Cerebellar nuclear complex (tissue), 1 donor: ENCODE measurements around the gene FAM53B.
"Not testable (repeated sequence)": the region's sequence is repeated elsewhere in the genome, so short reads cannot be mapped to it uniquely, and the experiment has no call there.

Experiments used
- DNase-seq, 2 experiments: peaks; one replicate each; lab custom pipeline; 2025; lab: John Stamatoyannopoulos, UW

FAM53B gene, protein sequence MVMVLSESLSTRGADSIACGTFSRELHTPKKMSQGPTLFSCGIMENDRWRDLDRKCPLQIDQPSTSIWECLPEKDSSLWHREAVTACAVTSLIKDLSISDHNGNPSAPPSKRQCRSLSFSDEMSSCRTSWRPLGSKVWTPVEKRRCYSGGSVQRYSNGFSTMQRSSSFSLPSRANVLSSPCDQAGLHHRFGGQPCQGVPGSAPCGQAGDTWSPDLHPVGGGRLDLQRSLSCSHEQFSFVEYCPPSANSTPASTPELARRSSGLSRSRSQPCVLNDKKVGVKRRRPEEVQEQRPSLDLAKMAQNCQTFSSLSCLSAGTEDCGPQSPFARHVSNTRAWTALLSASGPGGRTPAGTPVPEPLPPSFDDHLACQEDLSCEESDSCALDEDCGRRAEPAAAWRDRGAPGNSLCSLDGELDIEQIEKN

DNA sequence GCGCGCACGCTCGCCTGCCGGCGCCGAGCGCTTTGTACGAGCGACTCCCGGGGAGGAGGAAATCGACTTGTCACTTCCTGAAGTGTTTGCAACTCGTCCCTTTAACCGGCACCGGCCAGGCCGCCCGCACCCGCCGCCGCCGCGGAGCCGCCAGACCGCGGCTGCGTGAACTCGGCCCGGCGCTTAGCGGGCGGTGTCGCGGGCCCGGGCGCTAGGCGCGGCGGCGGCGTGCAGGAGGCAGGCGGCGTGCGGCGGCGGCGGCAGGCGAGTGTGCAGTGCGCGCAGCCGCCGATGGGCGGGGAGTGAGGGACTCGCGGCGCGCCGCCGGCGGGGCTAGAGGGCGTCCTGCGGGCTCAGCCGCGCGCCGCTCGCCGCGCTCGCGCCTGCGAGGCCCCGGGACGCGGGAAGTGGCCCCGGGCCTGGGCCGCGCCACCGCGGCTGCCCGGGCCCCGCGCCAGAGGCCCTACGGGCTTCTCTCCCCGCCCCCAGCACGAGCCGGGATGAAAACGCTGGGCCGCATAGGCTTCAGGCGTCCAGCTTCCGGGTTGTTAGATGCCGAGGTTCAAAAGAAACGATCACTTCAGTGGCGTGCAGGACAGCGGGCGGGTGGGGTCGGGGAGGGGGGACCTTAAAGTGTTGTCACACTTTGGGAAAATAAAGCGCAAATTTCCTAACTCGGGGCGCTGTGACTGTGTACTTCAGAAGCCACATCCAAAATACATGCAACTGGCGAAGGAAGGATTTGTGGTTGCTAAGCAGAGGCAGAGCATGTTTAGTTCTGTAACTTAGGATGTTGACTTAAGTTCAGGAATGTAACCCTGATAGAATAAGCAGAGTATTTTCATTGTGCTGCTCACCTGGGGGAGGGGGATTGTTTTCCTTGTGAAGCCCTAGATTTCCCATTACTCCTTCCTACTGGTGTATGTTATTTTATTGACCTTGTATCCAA, at the start of gene FAM53B:
Gene FAM53B, minus strand, starts transcription at position 277 of the 949 bp plus-strand sequence. CDS start 37,665 bp downstream, outside the sequence.
- peak in 1 of 2 experiments; percentile 26 for DNase-seq

DNA sequence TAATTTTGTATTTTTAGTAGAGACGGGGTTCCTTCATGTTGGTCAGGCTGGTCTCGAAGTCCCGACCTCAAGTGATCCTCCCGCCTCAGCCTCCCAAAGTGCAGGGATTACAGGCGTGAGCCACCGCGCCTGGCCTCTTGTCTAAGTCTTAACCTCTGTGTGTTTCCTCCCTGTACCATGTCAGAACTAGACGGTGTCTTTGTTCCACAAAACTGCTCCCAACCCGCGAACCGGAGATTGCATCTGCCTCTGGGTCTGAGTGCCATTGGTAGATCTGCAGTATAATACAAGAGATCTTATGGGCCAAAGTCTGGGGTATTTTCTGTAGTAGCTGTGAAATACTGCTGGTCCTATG, 48.8 kb upstream of the FAM53B start:
- no peak for DNase-seq

DNA sequence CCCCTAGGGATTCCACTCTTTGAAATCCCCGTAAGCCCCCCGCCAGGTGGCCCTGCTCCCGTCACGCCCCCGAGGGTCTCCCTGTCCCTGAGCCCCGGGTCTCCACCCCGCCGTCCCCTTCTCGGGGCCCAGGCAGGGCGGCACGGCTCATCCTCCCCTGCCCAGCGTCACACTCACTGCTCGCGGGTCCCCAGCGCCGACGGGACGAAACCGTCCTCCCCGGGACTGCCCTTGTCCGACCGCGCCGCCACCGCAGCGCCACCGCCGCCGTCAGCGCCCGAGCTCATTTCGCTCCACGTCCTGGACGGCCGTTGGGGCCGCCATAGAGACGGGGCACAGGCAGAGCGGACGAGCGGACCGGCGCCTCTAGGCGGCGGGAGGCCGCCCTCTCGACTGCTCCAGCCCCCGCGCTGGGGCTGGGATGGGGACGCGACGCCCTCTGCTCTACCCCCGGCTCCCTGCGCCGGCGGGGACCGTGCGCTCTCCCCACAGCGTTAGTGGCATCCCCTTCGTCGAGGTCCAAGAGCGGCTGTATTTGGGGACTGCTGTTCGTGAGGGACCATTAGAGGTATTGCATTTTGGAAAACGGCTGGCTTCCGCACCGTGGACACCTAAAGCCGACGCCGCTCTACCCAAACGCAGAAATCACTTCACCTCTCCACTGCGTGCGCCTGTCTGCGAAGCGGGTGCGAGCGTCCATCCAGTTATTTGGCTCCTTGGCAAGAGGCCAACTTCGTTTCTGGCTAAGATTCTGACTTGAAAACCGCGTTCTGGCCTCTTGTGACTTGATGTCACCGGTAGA, 47.6 kb upstream of the FAM53B start, which contains the start of gene EEF1AKMT2:
Gene EEF1AKMT2, minus strand, starts transcription at position 341 of the 802 bp plus-strand sequence. Its CDS starts 54 bp downstream, at position 287.
- peak in 1 of 2 experiments; percentile 46 for DNase-seq

DNA sequence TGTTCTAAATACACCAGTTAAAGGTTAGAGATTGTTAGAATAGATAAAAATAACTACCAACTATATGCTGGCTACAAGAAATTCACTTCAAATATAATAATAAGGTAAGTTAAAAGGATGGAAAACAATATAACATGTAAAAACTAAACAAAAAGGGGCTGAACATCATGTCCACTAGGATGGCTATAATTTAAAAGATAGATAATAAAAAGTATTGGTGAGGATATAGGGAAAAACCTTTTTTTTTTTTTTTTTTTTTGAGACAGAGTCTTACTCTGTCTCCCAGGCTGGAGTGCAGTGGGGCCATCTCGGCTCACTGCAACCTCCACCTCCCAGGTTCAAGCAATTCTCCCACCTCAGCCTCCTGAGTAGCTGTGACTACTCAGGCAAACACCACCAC, 38.7 kb upstream of the FAM53B start:
- DNase-seq = not testable (repeated sequence)

DNA sequence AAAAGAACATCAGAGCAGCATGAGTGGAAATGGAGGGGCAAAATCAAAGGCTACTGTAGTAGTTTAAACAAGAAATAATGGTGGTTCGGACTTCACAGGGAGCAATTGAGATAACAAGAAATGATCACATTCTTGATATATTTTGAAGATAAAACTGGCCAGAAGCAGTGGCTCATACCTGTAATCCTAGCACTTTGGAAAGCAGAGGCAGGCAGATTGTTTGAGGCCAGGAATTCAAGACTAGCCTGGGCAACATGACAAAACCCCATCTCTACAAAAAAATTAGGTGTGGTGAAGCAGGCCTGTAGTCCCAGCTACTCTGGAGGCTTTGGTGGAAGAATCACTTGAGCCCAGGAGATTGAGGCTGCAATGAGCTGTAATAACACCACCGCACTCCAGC, 24.6 kb upstream of the FAM53B start:
- DNase-seq = no peak

DNA sequence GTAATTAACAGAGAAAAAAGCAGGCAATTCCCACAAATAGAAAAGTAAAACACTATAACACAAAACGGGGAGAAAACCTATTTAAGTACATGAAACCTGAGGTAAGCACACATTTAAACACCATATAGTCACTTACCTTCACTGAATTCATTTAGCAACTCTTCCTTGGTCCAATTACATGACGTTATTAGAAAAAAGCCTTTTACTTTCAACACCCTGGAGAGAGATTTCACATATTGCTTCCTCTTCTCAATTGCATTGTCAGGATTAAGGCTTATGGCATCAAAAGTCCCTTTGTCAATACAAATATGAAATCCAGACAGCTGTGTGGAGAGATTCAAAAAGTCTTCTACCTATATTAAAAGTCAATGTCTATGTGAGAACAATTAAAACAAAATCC, 21.1 kb upstream of the FAM53B start:
- no peak for DNase-seq

DNA sequence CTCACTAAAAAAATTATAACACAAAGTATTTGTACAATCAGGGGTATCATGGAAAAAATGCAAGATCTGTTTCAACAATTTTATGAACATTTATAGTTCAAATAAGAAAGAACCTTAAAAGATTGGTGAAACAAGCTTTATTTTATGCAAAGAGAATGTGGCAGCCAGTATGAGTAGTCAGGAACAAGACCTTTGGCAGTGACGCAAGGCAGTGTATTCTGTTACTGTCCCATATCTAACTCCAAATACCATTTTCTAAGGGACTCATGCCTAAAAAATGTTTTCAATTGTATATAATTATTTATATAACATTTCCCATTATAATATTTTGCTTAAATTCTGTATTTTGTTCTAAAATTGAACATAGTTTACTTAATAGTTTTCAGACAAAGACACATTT, 19.1 kb upstream of the FAM53B start:
- DNase-seq = no peak

DNA sequence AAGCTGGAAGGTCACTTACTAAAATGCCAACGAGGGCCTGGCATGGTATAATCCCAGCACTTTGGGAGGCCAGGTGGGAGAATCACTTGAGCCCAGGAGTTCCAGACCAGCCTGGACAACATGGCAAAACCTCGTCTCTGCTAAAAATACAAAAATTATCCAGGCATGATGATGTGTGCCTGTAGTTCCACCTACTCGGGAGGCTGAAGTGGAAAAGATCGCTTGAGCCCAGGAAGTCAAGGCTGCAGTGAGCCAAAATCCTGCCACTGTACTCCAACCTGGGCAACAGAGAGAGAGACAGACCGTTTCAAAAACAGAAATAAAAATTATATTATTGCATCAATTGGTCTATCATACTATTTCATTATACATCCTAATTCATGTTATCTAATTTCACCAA, 18.1 kb upstream of the FAM53B start:
- no peak for DNase-seq

DNA sequence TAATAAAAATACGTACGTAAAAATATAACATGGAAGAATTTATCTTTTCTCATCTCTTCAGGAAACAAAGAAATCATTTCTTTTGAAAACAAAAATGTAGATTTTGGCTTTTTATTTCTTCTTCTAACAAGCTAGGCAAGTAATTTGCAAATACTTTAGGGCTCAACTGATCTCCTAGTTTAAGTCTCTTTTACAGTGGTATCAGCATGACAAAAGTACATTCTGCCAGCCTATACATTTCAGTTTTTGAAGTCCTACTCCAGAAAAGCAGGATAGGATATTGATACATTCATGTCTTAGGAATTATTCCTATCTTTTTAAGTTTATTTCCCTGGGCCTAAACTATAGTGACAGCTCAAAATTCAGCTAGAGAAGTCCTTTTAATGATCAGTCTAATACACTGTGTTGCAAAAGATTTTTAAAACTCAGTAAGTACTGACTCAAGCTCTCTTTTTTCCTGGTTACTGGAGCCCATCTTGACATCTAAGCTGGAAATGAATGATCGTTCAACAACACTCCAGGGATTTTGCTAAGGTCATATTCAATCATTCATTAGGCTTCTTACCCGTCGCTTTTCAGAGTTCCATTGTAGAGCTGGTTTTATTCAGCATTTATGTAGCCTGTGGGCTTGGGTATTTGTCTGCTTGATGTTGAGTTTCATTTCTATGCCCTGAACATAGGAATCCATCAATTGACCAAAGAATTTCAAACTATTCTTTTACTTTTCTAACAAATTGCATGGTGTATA, 12.2 kb upstream of the FAM53B start:
- DNase-seq = no peak

DNA sequence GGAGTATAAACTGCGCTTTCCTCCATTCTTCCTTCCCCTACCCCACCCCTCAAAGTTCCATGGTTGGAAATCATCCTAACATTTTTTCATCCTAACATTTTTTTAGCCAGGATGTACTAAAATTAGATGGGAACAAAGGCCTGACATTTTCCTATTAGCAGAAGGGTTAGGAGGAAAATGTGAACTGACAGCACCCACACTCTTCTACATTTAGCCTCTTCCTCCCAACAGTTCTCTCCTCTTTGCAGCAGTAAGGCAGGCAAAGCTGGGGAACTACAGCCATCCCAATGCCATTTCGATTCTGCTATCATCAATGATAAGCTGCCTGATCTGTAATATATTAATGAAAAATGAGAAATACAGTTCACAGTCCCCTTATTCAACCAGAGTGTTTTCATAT, 11.4 kb upstream of the FAM53B start:
- no peak for DNase-seq

DNA sequence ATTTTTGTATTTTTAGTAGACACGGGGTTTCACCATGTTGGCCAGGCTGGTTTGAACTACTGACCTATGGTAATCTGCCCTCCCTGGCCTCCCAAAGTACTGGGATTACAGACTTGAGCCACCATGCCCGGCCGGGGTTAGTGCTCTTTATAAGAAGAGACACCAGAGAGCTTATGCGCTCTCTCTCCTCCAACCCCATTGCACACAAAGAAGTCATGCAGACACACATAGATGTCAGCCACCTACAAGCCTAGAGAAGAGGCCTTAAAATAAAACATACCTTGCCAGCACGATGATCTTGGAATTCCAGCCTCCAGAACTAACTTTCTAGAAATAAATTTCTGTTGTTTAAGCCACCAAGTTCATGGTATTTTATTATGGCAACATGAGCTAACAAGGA, 10.0 kb upstream of the FAM53B start:
- DNase-seq = no peak

DNA sequence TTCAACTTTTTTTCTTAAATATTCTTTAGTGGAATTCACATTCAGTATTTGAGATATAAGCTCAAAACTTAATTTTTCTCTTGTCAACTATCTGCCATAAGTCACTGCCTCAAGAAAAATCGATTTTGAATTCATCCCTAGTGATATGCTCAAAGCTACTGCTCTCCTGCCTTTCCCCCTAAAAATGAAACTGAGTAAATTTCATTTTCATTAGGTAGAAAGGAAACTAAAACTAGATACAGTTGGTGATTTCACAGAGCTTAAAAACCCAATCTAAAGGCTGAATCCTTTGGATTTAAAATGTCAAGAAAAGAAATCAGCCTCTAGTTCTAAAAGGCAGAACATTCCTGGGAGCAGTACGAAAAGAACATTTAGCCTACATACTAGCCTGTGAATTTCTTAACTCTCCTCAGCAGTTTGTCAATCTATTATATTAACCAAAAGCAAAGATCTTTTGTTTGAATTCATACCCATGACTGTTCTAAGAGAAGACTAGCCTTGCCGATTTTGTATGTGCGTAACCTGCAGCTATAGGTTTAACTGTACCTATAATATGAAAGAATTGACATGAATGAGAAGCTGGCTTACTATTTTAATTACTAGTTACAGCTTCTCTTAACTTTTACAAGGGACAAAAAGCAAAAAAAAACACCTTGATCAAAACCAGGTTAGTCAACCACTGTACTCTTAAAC, 4.9 kb upstream of the FAM53B start:
- no peak for DNase-seq

DNA sequence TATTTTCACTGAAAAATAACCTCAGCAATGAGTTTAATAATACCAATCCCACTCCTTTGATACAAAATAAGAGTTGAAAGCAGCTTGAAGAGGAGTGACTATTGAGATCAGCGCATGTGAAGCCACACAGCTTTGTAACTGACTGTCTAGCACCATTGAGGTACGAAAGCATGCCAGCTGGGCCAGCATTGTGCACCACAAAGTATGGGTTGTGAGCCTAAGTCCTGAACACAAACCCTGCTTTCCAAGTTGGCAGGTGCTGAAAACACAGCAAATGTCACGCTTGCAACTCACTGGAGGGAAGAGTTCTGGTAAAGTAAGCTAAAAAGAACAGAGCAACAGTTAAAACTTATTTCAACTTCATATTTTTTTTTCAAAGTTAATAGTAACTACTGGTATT, 4.0 kb upstream of the FAM53B start:
- no peak for DNase-seq

DNA sequence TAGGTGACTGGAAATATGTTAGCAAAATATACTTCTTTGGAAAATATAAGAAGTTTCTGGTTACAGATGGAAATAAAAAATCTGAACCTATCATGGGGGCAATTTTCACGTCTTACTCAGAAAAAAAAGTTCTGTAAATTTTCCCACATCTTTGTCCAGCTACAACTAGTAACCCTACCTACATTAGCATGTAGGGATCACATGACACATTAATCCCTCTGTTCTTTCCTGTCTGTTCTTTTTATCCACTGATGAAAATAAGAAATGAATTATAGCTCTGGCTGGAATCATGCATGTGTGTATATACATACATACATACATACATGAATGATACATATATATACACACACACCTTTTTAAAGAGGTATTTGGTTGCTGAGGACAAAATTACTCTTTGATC, 3.6 kb upstream of the FAM53B start:
- no peak for DNase-seq

DNA sequence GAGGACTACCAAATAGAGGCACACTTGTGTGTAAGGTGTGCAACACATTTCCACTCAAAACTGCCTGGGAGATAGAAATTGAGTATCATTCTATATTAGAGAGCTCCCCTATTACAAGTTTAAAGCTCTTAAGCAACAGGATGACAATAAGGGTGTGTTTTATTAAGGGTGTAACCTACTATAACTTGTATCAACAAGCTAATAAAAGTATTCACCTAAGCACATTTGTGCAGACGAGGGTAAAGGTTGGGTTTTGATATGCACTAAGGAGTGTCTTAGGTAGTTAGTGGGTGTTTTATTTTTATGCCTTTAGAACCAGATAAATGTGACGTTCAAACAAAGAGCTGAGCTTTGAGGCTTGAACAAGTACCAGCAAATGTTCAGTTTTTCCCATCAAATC, 2.8 kb upstream of the FAM53B start:
- DNase-seq = no peak

DNA sequence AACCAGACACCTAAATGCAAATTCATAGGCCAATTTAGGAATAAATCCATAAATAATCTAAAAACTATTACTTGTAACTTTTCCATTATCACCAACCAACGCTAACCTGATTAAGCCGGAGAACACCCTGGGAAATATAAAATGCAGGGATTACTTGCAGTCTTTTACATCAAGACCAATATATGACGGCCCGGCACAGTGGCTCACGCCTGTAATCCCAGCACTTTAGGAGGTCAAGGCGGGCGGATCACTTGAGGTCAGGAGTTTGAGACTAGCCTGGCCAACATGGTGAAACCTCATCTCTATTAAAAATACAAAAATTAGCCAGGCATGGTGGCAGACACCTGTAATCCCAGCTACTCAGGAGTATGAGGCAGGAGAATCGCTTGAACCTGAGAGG, 2.3 kb upstream of the FAM53B start:
- not testable (repeated sequence) for DNase-seq

DNA sequence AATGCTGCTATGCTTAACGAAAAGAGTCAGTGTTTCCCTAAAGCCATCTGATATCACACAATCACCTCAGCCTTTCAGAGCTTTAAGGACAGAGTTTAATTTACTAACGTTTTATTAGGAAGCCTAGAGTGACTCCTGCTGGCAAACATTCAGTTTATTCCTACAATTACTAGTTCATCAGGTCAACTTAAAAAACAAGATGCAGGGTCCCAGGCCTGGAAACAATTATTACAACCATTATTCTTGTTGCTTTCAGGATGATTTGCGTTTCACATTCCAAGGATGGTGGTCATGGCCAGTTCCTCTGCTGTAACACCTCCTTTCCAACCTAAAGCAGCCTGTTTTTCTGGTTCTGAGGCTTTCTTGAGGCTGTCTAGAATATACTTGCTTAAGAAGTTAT, 1.5 kb upstream of the FAM53B start:
- no peak for DNase-seq

DNA sequence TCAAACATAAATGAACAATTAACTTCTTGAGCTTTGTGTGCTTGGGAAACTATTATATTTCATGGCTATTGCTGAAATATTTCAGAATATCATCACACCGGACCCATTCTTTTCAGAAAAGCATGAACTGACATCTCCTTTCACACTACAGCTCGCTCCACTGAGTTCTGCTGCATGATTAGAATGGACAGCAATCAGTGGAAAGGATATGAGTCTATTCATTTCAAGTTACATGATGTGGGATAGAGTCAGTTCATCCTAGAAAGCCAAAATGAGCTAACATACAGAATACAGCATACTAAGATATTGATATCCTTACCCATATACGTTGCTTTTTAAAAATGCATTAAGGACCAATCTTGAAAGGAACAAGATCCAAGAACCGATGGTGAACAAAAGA, 1.1 kb upstream of the FAM53B start:
- DNase-seq = no peak

DNA sequence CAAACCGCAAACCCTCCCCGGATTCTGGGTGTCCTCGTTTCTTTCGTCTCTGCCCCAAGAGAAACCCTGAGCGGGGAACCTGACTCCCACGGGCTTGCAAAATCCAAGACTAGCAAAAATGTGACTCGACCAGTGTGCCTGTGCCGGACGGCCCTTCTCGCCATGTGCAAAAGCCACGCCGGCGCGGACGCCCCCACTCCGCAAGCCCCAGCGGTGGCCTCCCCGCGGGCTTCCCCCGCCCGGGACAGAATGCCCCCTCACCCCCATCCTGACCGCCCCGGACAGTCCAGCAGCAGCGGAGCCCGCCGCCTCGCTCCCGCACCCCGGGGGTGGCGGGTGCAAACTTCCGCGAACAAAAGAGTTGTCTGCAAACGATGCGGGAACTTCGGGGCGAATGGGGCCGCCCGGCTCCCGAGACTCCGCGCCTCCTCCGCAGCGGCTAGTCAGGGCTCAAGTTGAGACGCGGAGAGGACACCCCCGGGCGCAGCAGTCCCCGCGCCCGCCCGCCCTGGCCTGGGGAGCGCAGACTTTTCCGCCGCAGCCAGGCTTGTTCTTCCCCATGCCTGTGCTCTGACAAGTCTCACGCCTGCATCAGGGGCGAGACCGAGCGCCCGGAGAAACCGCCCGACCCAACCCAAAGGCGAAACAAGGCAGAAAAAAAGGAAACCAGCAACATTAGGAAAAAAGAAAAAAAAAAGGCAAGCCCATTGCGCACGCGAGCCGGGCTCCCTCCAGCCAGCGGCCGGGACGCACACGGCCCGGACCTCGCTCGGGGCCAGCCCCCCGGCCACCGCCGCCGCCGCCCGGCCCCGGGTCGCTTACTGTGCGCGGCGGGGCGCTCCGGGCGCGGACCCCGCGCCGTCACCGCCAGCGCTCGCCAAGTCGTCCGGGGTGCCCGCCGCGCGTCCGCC, 732 bp downstream of the FAM53B start:
- no peak for DNase-seq
